WTC11 (cell line): ENCODE data around the gene RNF31. TPM values are rescaled to one million over a fixed set of nuclear protein-coding genes. Genes with fewer than 3 reads are reported as not detected.

ENCODE experiments used
- ATAC-seq: fragments of 200-7000 bp; cut with Tn5 transposase; 2 replicates; pipeline ENCODE4 v1.10.0; 2021; ENCODE audit warnings: mild to moderate bottlenecking, moderate library complexity
- CTCF ChIA-PET: fragments of 300-600 bp; sonication (Branson Sonifier 250); formaldehyde crosslinking; loops from one replicate; lab custom pipeline; 2021; ENCODE audit warnings: antibody characterized with exemption; lab: Charles Lee
- POLR2A ChIA-PET: fragments of 350-600 bp; sonication (Branson Sonifier 250); formaldehyde crosslinking; loops from one replicate; lab custom pipeline; 2021; ENCODE audit warnings: antibody characterized with exemption; lab: Charles Lee
- DNase-seq: peaks from one replicate; pipeline ENCODE4 v3.0.0; 2021; ENCODE audit warnings: low spot score
- H3K27ac Mint-ChIP-seq: 2 replicates; pipeline ENCODE4 v1.8.0; 2021; ENCODE audit warnings: mixed read lengths
- H3K27me3 Mint-ChIP-seq: 2 replicates; pipeline ENCODE4 v1.8.0; 2021; ENCODE audit warnings: low read depth, mild to moderate bottlenecking, moderate library complexity, mixed read lengths
- H3K36me3 Mint-ChIP-seq: 2 replicates; pipeline ENCODE4 v1.8.0; 2021; ENCODE audit warnings: mixed read lengths
- H3K4me1 Mint-ChIP-seq: 2 replicates; pipeline ENCODE4 v1.8.0; 2022; ENCODE audit warnings: mixed read lengths
- H3K4me3 Mint-ChIP-seq: 2 replicates; pipeline ENCODE4 v1.8.0; 2021; ENCODE audit warnings: mild to moderate bottlenecking, moderate library complexity, mixed read lengths
- H3K9me3 Mint-ChIP-seq: 2 replicates; pipeline ENCODE4 v1.8.0; 2021; ENCODE audit warnings: mixed read lengths
- ATF2 ChIP-seq: sonication (generic); formaldehyde crosslinking; IDR thresholded peaks from 2 replicates; pipeline ENCODE4 v1.8.1; 2022; ENCODE audit warnings: low read depth, missing genetic modification reagents, borderline replicate concordance
- E2F1 ChIP-seq: sonication (generic); formaldehyde crosslinking; IDR thresholded peaks from 2 replicates; pipeline ENCODE4 v1.8.0; 2022; ENCODE audit warnings: mild to moderate bottlenecking, missing genetic modification reagents
- ESRRA ChIP-seq: sonication (generic); formaldehyde crosslinking; IDR thresholded peaks from 2 replicates; pipeline ENCODE4 v1.8.1; 2022; ENCODE audit warnings: mild to moderate bottlenecking, missing genetic modification reagents, borderline replicate concordance
- JUN ChIP-seq: sonication (generic); formaldehyde crosslinking; IDR thresholded peaks from 2 replicates; pipeline ENCODE4 v1.8.0; 2023; ENCODE audit warnings: mild to moderate bottlenecking, missing genetic modification reagents
- NR1H2 ChIP-seq: sonication (generic); formaldehyde crosslinking; IDR thresholded peaks from 2 replicates; pipeline ENCODE4 v1.9.0; 2021; ENCODE audit warnings: mild to moderate bottlenecking, moderate library complexity, missing genetic modification reagents
- NR2C2 ChIP-seq: sonication (generic); formaldehyde crosslinking; IDR thresholded peaks from 2 replicates; pipeline ENCODE4 v1.8.0; 2022; ENCODE audit warnings: mild to moderate bottlenecking, missing genetic modification reagents
- RELA ChIP-seq: sonication (generic); formaldehyde crosslinking; IDR thresholded peaks from 2 replicates; pipeline ENCODE4 v1.8.1; 2022; ENCODE audit warnings: missing genetic modification reagents, mild to moderate bottlenecking, borderline replicate concordance
- RORB ChIP-seq: fragments of 250-450 bp; sonication (Bioruptor Pico); IDR thresholded peaks from 2 replicates; pipeline ENCODE4 v1.9.0; 2021; ENCODE audit warnings: mild to moderate bottlenecking
- SMAD3 ChIP-seq: sonication (generic); formaldehyde crosslinking; IDR thresholded peaks from 2 replicates; pipeline ENCODE4 v1.8.0; 2022; ENCODE audit warnings: missing genetic modification reagents, mild to moderate bottlenecking, borderline replicate concordance
- SMAD4 ChIP-seq: sonication (generic); formaldehyde crosslinking; IDR thresholded peaks from 2 replicates; pipeline ENCODE4 v1.8.0; 2022; ENCODE audit warnings: mild to moderate bottlenecking, missing genetic modification reagents
- SOX15 ChIP-seq: fragments of 250-450 bp; sonication (Bioruptor Pico); IDR thresholded peaks from 2 replicates; pipeline ENCODE4 v1.9.0; 2021; ENCODE audit warnings: mild to moderate bottlenecking
- TEAD1 ChIP-seq: sonication (generic); formaldehyde crosslinking; IDR thresholded peaks from 2 replicates; pipeline ENCODE4 v1.8.0; 2022; ENCODE audit warnings: mild to moderate bottlenecking, missing genetic modification reagents
- TEAD4 ChIP-seq: sonication (generic); formaldehyde crosslinking; IDR thresholded peaks from 2 replicates; pipeline ENCODE4 v1.8.0; 2022; ENCODE audit warnings: mild to moderate bottlenecking, missing genetic modification reagents
- TP53 ChIP-seq: sonication (generic); formaldehyde crosslinking; IDR thresholded peaks from 2 replicates; pipeline ENCODE4 v1.8.1; 2023; ENCODE audit warnings: mild to moderate bottlenecking, missing genetic modification reagents
- USF1 ChIP-seq: sonication (generic); formaldehyde crosslinking; IDR thresholded peaks from 2 replicates; pipeline ENCODE4 v1.8.0; 2022; ENCODE audit warnings: mild to moderate bottlenecking, missing genetic modification reagents
- ZMAT4 ChIP-seq: fragments of 250-450 bp; sonication (Bioruptor Pico); IDR thresholded peaks from 2 replicates; pipeline ENCODE4 v1.9.0; 2021; ENCODE audit warnings: mild to moderate bottlenecking
- ZNF138 ChIP-seq: sonication (generic); formaldehyde crosslinking; conservative IDR thresholded peaks from 2 replicates; pipeline ENCODE4 v1.8.1; 2022; ENCODE audit warnings: mild to moderate bottlenecking, moderate library complexity, missing genetic modification reagents
- ZNF396 ChIP-seq: fragments of 250-450 bp; sonication (Bioruptor Pico); IDR thresholded peaks from 2 replicates; pipeline ENCODE4 v1.8.0; 2021; ENCODE audit warnings: mild to moderate bottlenecking, moderate library complexity, borderline replicate concordance
- ZNF425 ChIP-seq: fragments of 250-450 bp; sonication (Bioruptor Pico); conservative IDR thresholded peaks from 2 replicates; pipeline ENCODE4 v1.9.0; 2021; ENCODE audit warnings: mild to moderate bottlenecking
- ZSCAN18 ChIP-seq: fragments of 250-450 bp; sonication (Bioruptor Pico); IDR thresholded peaks from 2 replicates; pipeline ENCODE4 v2.1.2; 2022; ENCODE audit warnings: mild to moderate bottlenecking, moderate library complexity
- total RNA-seq: library from RNA; stranded (reverse); gene quantifications from 3 replicates; pipeline ENCODE4 v1.2.3, GENCODE V29; 2021

The RNF31 gene
- total RNA-seq, 1 experiment from 2014 or later, result 86.2 TPM

GRCh38 chr14:24106672-24107271 is 40.5 kb upstream of the RNF31 start:
- peaks cover 27% of the 10 kb centered on the region for H3K9me3 Mint-ChIP-seq
- H3K27ac Mint-ChIP-seq, result no peak overlapping the region
- H3K4me3 Mint-ChIP-seq, result no peak overlapping the region
- DNase-seq (no peak), ATAC-seq (no peak)
- peaks cover 5% of the 10 kb centered on the region for H3K4me1 Mint-ChIP-seq
- POLR2A ChIA-PET, result interaction anchor here (0.7 to 5.7 kb wide), 3 partner anchors 12 to 55 kb away, joined by 3 to 29 read pairs (median 11); partner anchors contain the start of genes CARMIL3 and PCK2
- CTCF ChIA-PET, result interaction anchor here (0.6 to 2.2 kb wide), 5 partner anchors 8 to 54 kb away, joined by 3 to 19 read pairs (median 3); partner anchors contain the start of genes DCAF11, IRF9 and NRL
- peaks cover 35% of the 10 kb centered on the region for H3K36me3 Mint-ChIP-seq
- TF ChIP-seq SOX15 (CRISPR knock-in tag), result no peak
- no peak for TF ChIP-seq TEAD4 (CRISPR knock-in tag)
- no peak for TF ChIP-seq ZMAT4 (CRISPR knock-in tag)
- no peak for TF ChIP-seq ATF2 (CRISPR knock-in tag)
- TF ChIP-seq NR2C2 (CRISPR knock-in tag), result no peak
- no peak for TF ChIP-seq ZNF425 (CRISPR knock-in tag)
- no peak for TF ChIP-seq ZNF396 (CRISPR knock-in tag)
- TF ChIP-seq TEAD1 (CRISPR knock-in tag), result no peak
- no peak for TF ChIP-seq SMAD4
- TF ChIP-seq RELA (CRISPR knock-in tag), result no peak
- TF ChIP-seq SMAD3 (CRISPR knock-in tag), result no peak
- no peak for TF ChIP-seq ESRRA
- no peak for TF ChIP-seq JUN
- TF ChIP-seq ZNF138 (CRISPR knock-in tag), result no peak
- TF ChIP-seq NR1H2 (CRISPR knock-in tag), result no peak
- no peak for TF ChIP-seq ZSCAN18
- TF ChIP-seq RORB, result no peak
- no peak for TF ChIP-seq TP53
- no peak for TF ChIP-seq E2F1 (CRISPR knock-in tag)
- no peak for TF ChIP-seq USF1 (CRISPR knock-in tag)
- H3K27me3 Mint-ChIP-seq, result no peaks in the 10 kb centered on the region; the same call in 1 of the 2 replicates
